ENCODE data around the gene NUDT16L1.

GRCh38 chr16:4661661-4662060, 31.7 kb upstream of the NUDT16L1 start:
- TF ChIP-seq CTCF (IDR thresholded peaks at IDR 0.05), result no peak
- no peak for TF ChIP-seq POLR2A (IDR thresholded peaks at IDR 0.05)
